K562 (cell line): ENCODE results near the gene KAT14. TPM values are rescaled to one million over a fixed set of nuclear protein-coding genes. Genes with fewer than 3 reads are reported as not detected.

Source experiments
- ATAC-seq: fragments of 200-7000 bp; cut with Tn5 transposase; 3 replicates; pipeline ENCODE4 v1.9.1; 2020; ENCODE audit warnings: moderate library complexity
- BruUV-seq: library from RNA; stranded (reverse); fragments of 400-500 nt; replicated peaks from 2 replicates; lab custom pipeline; 2021; lab: Mats Ljungman, UMichigan
- CTCF ChIA-PET: fragments of 300-600 bp; formaldehyde crosslinking; extraction: SDS; loops from one replicate; lab custom pipeline; 2021; ENCODE audit warnings: low intra/inter-chr PET ratio; lab: Yijun Ruan, JAX
- POLR2A ChIA-PET: fragments of 300-600, 350-650 bp; sonication (Branson Sonifier 250); formaldehyde crosslinking; extraction: SDS; loops from one replicate; lab custom pipeline; 2021; ENCODE audit warnings: antibody characterized with exemption, inconsistent platforms; lab: Yijun Ruan, JAX
- DNase-seq, 4 experiments: peaks; one replicate each; pipeline versions ENCODE4 v3.0.0 to v3.0.0-alpha.2; 2011 to 2018; ENCODE audit warnings: low spot score in 3 of 4, mixed read lengths in 3 of 4; ENCODE audit errors: extremely low read depth in 1 of 4
- FAIRE-seq: peaks from 2 replicates; lab custom pipeline; 2011; peaks lifted over from hg19 to GRCh38; lab: Jason Lieb, UNC
- H2AFZ ChIP-seq: 2 replicates; pipeline ENCODE4 v1.6.0; 2011; ENCODE audit warnings: low read depth, low read length, control low read depth, inconsistent platforms
- H3K27ac ChIP-seq: fragments of 200-600 bp; 3 replicates; pipeline ENCODE4 v1.8.0; 2011; ENCODE audit warnings: low read depth, mild to moderate bottlenecking, control low read depth, inconsistent platforms, low read length, moderate library complexity, mixed read lengths; ENCODE audit errors: extremely low read depth
- H3K27me3 ChIP-seq, 2 experiments: fragments of 300-600 bp in 1 of 2; 2 replicates in 1 of 2; 3 replicates in 1 of 2; pipeline versions ENCODE4 v1.6.0 to v1.8.0; 2011; ENCODE audit warnings: inconsistent platforms in 2 of 2, low read length in 2 of 2, mild to moderate bottlenecking in 1 of 2, mixed read lengths in 1 of 2, moderate library complexity in 1 of 2; ENCODE audit not compliant: control insufficient read depth in 2 of 2, insufficient read depth in 2 of 2
- H3K36me3 ChIP-seq: fragments of 300-600 bp; 3 replicates; pipeline ENCODE4 v1.8.0; 2011; ENCODE audit warnings: mild to moderate bottlenecking, low read length, inconsistent platforms; ENCODE audit not compliant: control insufficient read depth, insufficient read depth
- H3K4me1 ChIP-seq, 2 experiments: fragments of 200-600 bp in 1 of 2; replicated peaks in 1 of 2; 2 replicates in 1 of 2; 3 replicates in 1 of 2; pipeline versions ENCODE4 v1.5.1 to v1.8.0; 2011; ENCODE audit warnings: inconsistent platforms in 2 of 2, low read length in 2 of 2, mild to moderate bottlenecking in 1 of 2, mixed read lengths in 1 of 2, moderate library complexity in 1 of 2; ENCODE audit not compliant: control insufficient read depth in 2 of 2, insufficient read depth in 2 of 2
- H3K4me2 ChIP-seq: 2 replicates; pipeline ENCODE4 v1.6.1; 2011; ENCODE audit warnings: low read length, control low read depth, inconsistent platforms, mixed read lengths; ENCODE audit not compliant: insufficient read depth
- H3K4me3 ChIP-seq: fragments of 200-600 bp; sonication (generic), shearing (Covaris generic); 2 replicates; pipeline ENCODE4 v1.5.1; 2016; ENCODE audit warnings: control low read depth, inconsistent platforms
- H3K79me2 ChIP-seq: fragments of 200-600 bp; 3 replicates; pipeline ENCODE4 v1.8.0; 2011; ENCODE audit warnings: low read length, inconsistent platforms; ENCODE audit not compliant: control insufficient read depth, insufficient read depth
- H3K9ac ChIP-seq, 2 experiments: 2 replicates each; pipeline versions ENCODE4 v1.6.0 to v1.6.1; 2011; ENCODE audit warnings: low read depth in 2 of 2, low read length in 2 of 2, control low read depth in 1 of 2, inconsistent platforms in 1 of 2, mild to moderate bottlenecking in 1 of 2, mixed read lengths in 1 of 2; ENCODE audit not compliant: insufficient read depth in 1 of 2
- H3K9me1 ChIP-seq: one replicate; pipeline ENCODE4 v1.6.0; 2011; ENCODE audit warnings: inconsistent platforms, mild to moderate bottlenecking, low read length, moderate library complexity; ENCODE audit not compliant: control insufficient read depth, insufficient read depth
- H3K9me3 ChIP-seq: replicated peaks from 2 replicates; pipeline ENCODE4 v1.5.1; 2011; ENCODE audit warnings: low read depth, low read length, inconsistent platforms; ENCODE audit not compliant: control insufficient read depth, insufficient read depth
- H4K20me1 ChIP-seq: replicated peaks from 2 replicates; pipeline ENCODE4 v1.6.1; 2011; ENCODE audit warnings: low read length, inconsistent platforms, mixed read lengths; ENCODE audit not compliant: control insufficient read depth, insufficient read depth
- CHD1 ChIP-seq: fragments of 200-600 bp; sonication (generic); IDR thresholded peaks from one replicate; pipeline ENCODE4 v1.6.1; 2012; ENCODE audit warnings: mild to moderate bottlenecking, moderate library complexity, low read length, inconsistent platforms
- E2F3 ChIP-seq: fragments of 250-450 bp; sonication (Bioruptor Pico); IDR thresholded peaks from 2 replicates; pipeline ENCODE4 v1.4.0; 2020; ENCODE audit warnings: mild to moderate bottlenecking
- GABPB2 ChIP-seq: fragments of 250-450 bp; sonication (Bioruptor Pico); conservative IDR thresholded peaks from 2 replicates; pipeline ENCODE4 v1.5.1; 2021; ENCODE audit warnings: mild to moderate bottlenecking
- GTF2E2 ChIP-seq: fragments of 200-800 bp; sonication (Bioruptor generic); IDR thresholded peaks from 2 replicates; pipeline ENCODE4 v1.6.1; 2016; ENCODE audit warnings: missing genetic modification characterization, missing compliant biosample characterization
- IFI16 ChIP-seq: fragments of 250-450 bp; sonication (Bioruptor Pico); IDR thresholded peaks from 2 replicates; pipeline ENCODE4 v2.1.2; 2022; ENCODE audit warnings: mild to moderate bottlenecking, inconsistent platforms
- IRF2 ChIP-seq: sonication (generic); formaldehyde crosslinking; IDR thresholded peaks from 2 replicates; pipeline ENCODE4 v1.8.1; 2022; ENCODE audit warnings: mild to moderate bottlenecking, missing genetic modification reagents
- KAT2B ChIP-seq: IDR thresholded peaks from one replicate; pipeline ENCODE4 v1.6.1; 2012; ENCODE audit warnings: low read depth, mild to moderate bottlenecking, control low read depth, inconsistent platforms, low read length, moderate library complexity
- NR2C2 ChIP-seq, 2 experiments: fragments of 200-800 bp in 1 of 2; sonication (Bioruptor generic) in 1 of 2; sonication (generic) in 1 of 2; formaldehyde crosslinking in 1 of 2; IDR thresholded peaks; 2 replicates each; pipeline versions ENCODE4 v1.6.1 to v1.8.0; 2016 to 2022; ENCODE audit warnings: mild to moderate bottlenecking in 1 of 2, missing compliant biosample characterization in 1 of 2, missing genetic modification characterization in 1 of 2, missing genetic modification reagents in 1 of 2
- OTX1 ChIP-seq: fragments of 450-650 bp; formaldehyde crosslinking; IDR thresholded peaks from 2 replicates; pipeline ENCODE4 v1.4.0; 2022; ENCODE audit warnings: mild to moderate bottlenecking
- PTTG1 ChIP-seq: fragments of 450-650 bp; IDR thresholded peaks from 2 replicates; pipeline ENCODE4 v1.6.1; 2016; ENCODE audit warnings: low read depth, mild to moderate bottlenecking, missing genetic modification characterization, missing compliant biosample characterization
- RBM15 ChIP-seq: fragments of 200-400 bp; formaldehyde crosslinking; IDR thresholded peaks from 2 replicates; pipeline ENCODE4 v1.6.1; 2018; ENCODE audit warnings: mild to moderate bottlenecking, low read length, moderate library complexity; ENCODE audit not compliant: insufficient read depth
- RBM17 ChIP-seq: fragments of 200-400 bp; formaldehyde crosslinking; IDR thresholded peaks from 2 replicates; pipeline ENCODE4 v1.6.1; 2017; ENCODE audit warnings: low read depth, mild to moderate bottlenecking, low read length, borderline replicate concordance
- RBM39 ChIP-seq: fragments of 200-400 bp; formaldehyde crosslinking; optimal IDR thresholded peaks from 2 replicates; pipeline ENCODE3; 2018; ENCODE audit warnings: low read depth, low read length
- TEAD4 ChIP-seq, 2 experiments: sonication (generic) in 1 of 2; formaldehyde crosslinking in 1 of 2; IDR thresholded peaks; 2 replicates each; pipeline versions ENCODE4 v1.6.1 to v1.8.0; 2012 to 2022; ENCODE audit warnings: borderline replicate concordance in 1 of 2, inconsistent platforms in 1 of 2, low read length in 1 of 2, mild to moderate bottlenecking in 1 of 2, missing genetic modification reagents in 1 of 2
- ZBTB8A ChIP-seq: fragments of 450-650 bp; IDR thresholded peaks from 2 replicates; pipeline ENCODE4 v1.6.1; 2018; ENCODE audit warnings: mild to moderate bottlenecking, moderate library complexity; ENCODE audit not compliant: partially characterized antibody
- ZNF445 ChIP-seq: fragments of 250-450 bp; sonication (Bioruptor Pico); IDR thresholded peaks from 2 replicates; pipeline ENCODE4 v1.4.0; 2020; ENCODE audit warnings: low read depth, mild to moderate bottlenecking, moderate library complexity
- ZNF75A ChIP-seq: fragments of 450-650 bp; formaldehyde crosslinking; IDR thresholded peaks from 2 replicates; pipeline ENCODE4 v1.4.0; 2020; ENCODE audit warnings: mild to moderate bottlenecking
- WGBS: fragments of 100-300 bp; shearing (Covaris generic); methylation state at CpG from one replicate; pipeline ENCODE4 v1.1.6; 2016; ENCODE audit warnings: low coverage, mixed read lengths; ENCODE audit not compliant: insufficient coverage; ENCODE audit errors: missing lambda C conversion rate; 5-methylcytosine and 5-hydroxymethylcytosine counted together
- in situ Hi-C: fragments of 300-500 bp; cut with MboI; formaldehyde crosslinking; loops from 4 replicates; pipeline ENCODE4 v1.15.0; 2018; ENCODE audit warnings: inconsistent platforms, mixed read lengths
- intact Hi-C: fragments of 100-400 bp; cut with micrococcal nuclease; formaldehyde crosslinking; loops from 2 replicates; pipeline ENCODE4 v1.14.2; 2022
- polyA plus RNA-seq, 8 experiments: library from polyadenylated mRNA; depleted of rRNA in 4 of 8; stranded (reverse) in 5 of 8; unstranded in 3 of 8; fragments of >200 nt; fragmentation: Nextera tagmentation in 2 of 8; fragmentation: Illumina TruSeq in 1 of 8; extraction: Ambion mirVana in 2 of 8; extraction: Trizol in 1 of 8; gene quantifications; 2 replicates each; pipeline versions ENCODE4 v1.2.1 to v1.2.3, GENCODE V29; 2011 to 2014; ENCODE audit warnings: inconsistent platforms in 1 of 8, missing spikeins in 1 of 8
- total RNA-seq, 7 experiments: library from RNA; depleted of rRNA in 6 of 7; stranded (reverse); fragments of >200 nt in 6 of 7; fragmentation: Illumina TruSeq in 2 of 7; extraction: Trizol in 2 of 7; gene quantifications; 2 replicates each; pipeline versions ENCODE4 v1.2.1 to v1.2.3, GENCODE V29; 2011 to 2021; ENCODE audit warnings: low replicate concordance in 1 of 7
- TF ChIP-seq, protein P1 (sequence below): sonication (generic); formaldehyde crosslinking; IDR thresholded peaks from 2 replicates; pipeline ENCODE4 v1.8.1; 2023; ENCODE audit warnings: mild to moderate bottlenecking, missing genetic modification reagents
- TF ChIP-seq, protein P2 (sequence below): sonication (generic); formaldehyde crosslinking; IDR thresholded peaks from 2 replicates; pipeline ENCODE4 v1.8.0; 2022; ENCODE audit warnings: mild to moderate bottlenecking, missing genetic modification reagents

Gene KAT14
- total and polyA plus RNA-seq, 9 of the 15 experiments (the other 6 are each of a cell fraction or from before 2014, with no cell fraction given), result 1.7 to 7.2 (median 5.6) TPM

DNA sequence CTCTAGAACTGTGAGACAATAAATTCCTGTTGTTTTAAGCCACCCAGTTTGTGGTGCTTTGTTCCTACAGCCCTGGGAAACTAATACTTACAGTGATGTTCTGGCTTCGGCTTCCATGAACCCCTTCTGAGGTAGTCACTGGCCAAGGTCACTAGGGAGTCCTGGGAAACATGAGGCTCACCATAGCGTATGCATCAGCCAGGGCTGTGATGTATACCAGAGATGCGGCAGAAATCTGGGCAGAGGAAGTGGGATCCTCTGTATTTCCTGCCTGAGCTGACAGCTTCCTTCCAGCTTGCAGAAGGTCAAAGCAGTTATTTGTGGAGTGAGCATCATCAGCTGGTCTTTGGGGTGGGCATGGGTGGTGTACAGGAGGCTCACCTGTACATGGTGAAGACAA lies 27.9 kb downstream of the KAT14 start:
- no peaks in the 10 kb centered on the region for H3K9me3 ChIP-seq
- ATAC-seq, result no peak
- no peak overlapping the region for H3K27ac ChIP-seq
- H3K36me3 ChIP-seq, result no peaks in the 10 kb centered on the region
- no TSS peak for BruUV-seq
- H2AFZ ChIP-seq, result no peak overlapping the region
- in situ Hi-C loops, result no loop called here
- WGBS, result 81% methylated on average over 2 of the region's 3 CpGs
- DNase-seq, result no peak
- no peaks in the 10 kb centered on the region for H4K20me1 ChIP-seq
- H3K27me3 ChIP-seq, result no peaks in the 10 kb centered on the region
- H3K9me1 ChIP-seq, result no peaks in the 10 kb centered on the region
- CTCF ChIA-PET, result no interaction called here
- H3K4me2 ChIP-seq, result no peak overlapping the region
- FAIRE-seq, result no peak
- H3K4me1 ChIP-seq, result no peaks in the 10 kb centered on the region
- H3K4me3 ChIP-seq, result no peak overlapping the region
- intact Hi-C loops, result no loop called here
- H3K79me2 ChIP-seq, result no peaks in the 10 kb centered on the region
- no peak overlapping the region for H3K9ac ChIP-seq
- no peak for TF ChIP-seq OTX1
- TF ChIP-seq ZBTB8A, result no peak
- no peak for TF ChIP-seq RBM17
- TF ChIP-seq IRF2 (CRISPR knock-in tag), result no peak
- no peak for TF ChIP-seq PTTG1 (tag)
- TF ChIP-seq, protein P1, sequence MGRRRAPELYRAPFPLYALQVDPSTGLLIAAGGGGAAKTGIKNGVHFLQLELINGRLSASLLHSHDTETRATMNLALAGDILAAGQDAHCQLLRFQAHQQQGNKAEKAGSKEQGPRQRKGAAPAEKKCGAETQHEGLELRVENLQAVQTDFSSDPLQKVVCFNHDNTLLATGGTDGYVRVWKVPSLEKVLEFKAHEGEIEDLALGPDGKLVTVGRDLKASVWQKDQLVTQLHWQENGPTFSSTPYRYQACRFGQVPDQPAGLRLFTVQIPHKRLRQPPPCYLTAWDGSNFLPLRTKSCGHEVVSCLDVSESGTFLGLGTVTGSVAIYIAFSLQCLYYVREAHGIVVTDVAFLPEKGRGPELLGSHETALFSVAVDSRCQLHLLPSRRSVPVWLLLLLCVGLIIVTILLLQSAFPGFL (CRISPR knock-in tag), result no peak
- TF ChIP-seq E2F3 (CRISPR knock-in tag), result no peak
- no peak for TF ChIP-seq ZNF75A (CRISPR knock-in tag)
- TF ChIP-seq GTF2E2 (tag), result no peak
- no peak for TF ChIP-seq GABPB2 (CRISPR knock-in tag)
- TF ChIP-seq KAT2B, result no peak
- TF ChIP-seq IFI16 (CRISPR knock-in tag), result no peak
- TF ChIP-seq ZNF445 (CRISPR knock-in tag), result no peak
- TF ChIP-seq, protein P2, sequence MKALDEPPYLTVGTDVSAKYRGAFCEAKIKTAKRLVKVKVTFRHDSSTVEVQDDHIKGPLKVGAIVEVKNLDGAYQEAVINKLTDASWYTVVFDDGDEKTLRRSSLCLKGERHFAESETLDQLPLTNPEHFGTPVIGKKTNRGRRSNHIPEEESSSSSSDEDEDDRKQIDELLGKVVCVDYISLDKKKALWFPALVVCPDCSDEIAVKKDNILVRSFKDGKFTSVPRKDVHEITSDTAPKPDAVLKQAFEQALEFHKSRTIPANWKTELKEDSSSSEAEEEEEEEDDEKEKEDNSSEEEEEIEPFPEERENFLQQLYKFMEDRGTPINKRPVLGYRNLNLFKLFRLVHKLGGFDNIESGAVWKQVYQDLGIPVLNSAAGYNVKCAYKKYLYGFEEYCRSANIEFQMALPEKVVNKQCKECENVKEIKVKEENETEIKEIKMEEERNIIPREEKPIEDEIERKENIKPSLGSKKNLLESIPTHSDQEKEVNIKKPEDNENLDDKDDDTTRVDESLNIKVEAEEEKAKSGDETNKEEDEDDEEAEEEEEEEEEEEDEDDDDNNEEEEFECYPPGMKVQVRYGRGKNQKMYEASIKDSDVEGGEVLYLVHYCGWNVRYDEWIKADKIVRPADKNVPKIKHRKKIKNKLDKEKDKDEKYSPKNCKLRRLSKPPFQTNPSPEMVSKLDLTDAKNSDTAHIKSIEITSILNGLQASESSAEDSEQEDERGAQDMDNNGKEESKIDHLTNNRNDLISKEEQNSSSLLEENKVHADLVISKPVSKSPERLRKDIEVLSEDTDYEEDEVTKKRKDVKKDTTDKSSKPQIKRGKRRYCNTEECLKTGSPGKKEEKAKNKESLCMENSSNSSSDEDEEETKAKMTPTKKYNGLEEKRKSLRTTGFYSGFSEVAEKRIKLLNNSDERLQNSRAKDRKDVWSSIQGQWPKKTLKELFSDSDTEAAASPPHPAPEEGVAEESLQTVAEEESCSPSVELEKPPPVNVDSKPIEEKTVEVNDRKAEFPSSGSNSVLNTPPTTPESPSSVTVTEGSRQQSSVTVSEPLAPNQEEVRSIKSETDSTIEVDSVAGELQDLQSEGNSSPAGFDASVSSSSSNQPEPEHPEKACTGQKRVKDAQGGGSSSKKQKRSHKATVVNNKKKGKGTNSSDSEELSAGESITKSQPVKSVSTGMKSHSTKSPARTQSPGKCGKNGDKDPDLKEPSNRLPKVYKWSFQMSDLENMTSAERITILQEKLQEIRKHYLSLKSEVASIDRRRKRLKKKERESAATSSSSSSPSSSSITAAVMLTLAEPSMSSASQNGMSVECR (CRISPR knock-in tag), result no peak
- no peak for TF ChIP-seq RBM15
- no peak for TF ChIP-seq CHD1
- TF ChIP-seq RBM39, result no peak
- no peak for TF ChIP-seq NR2C2 (CRISPR knock-in tag; IDR thresholded peaks at IDR 0.05)
- no peak for TF ChIP-seq NR2C2 (tag; IDR thresholded peaks at IDR 0.05)
- no peak for TF ChIP-seq TEAD4 (IDR thresholded peaks at IDR 0.05; ENCODE audit: low read length)
- no peak for TF ChIP-seq TEAD4 (CRISPR knock-in tag; IDR thresholded peaks at IDR 0.05; ENCODE audit: borderline replicate concordance)
- TF ChIP-seq, all 486 proteins: peak for 0
- POLR2A ChIA-PET, result no interaction called here
